Karpas-422 (cell line): ENCODE results near the gene KLHL33. TPM values are rescaled to one million over a fixed set of nuclear protein-coding genes. Genes with fewer than 3 reads are reported as not detected.
"Not testable (repeated sequence)": the region's sequence is repeated elsewhere in the genome, so short reads cannot be mapped to it uniquely, and the experiment has no call there.

Experiments
- DNase-seq: peaks from one replicate; pipeline ENCODE4 v3.0.0-alpha.2; 2015
- H2AFZ ChIP-seq: fragments of 200-600 bp; sonication (generic); 2 replicates; pipeline ENCODE4 v1.6.1; 2014; ENCODE audit warnings: antibody characterized with exemption, low read length, mixed read lengths
- H3K27ac ChIP-seq: fragments of 200-600 bp; sonication (generic); 2 replicates; pipeline ENCODE4 v1.5.1; 2014; ENCODE audit warnings: mild to moderate bottlenecking, low read length, moderate library complexity
- H3K27me3 ChIP-seq: fragments of 200-600 bp; sonication (generic); 2 replicates; pipeline ENCODE4 v1.6.1; 2014; ENCODE audit warnings: low read length, mixed read lengths
- H3K36me3 ChIP-seq: fragments of 200-600 bp; sonication (generic); 2 replicates; pipeline ENCODE4 v1.6.1; 2014; ENCODE audit warnings: low read length, mixed read lengths; ENCODE audit not compliant: insufficient read depth
- H3K4me1 ChIP-seq: fragments of 200-600 bp; sonication (generic); 2 replicates; pipeline ENCODE4 v1.6.1; 2014; ENCODE audit warnings: mild to moderate bottlenecking, low read length, mixed read lengths
- H3K4me2 ChIP-seq: fragments of 200-600 bp; sonication (generic); 2 replicates; pipeline ENCODE4 v1.6.1; 2014; ENCODE audit warnings: low read length, low read depth, mild to moderate bottlenecking; ENCODE audit not compliant: poor library complexity, severe bottlenecking
- H3K4me3 ChIP-seq: fragments of 200-600 bp; sonication (generic); 2 replicates; pipeline ENCODE4 v1.5.1; 2014; ENCODE audit warnings: mild to moderate bottlenecking, antibody characterized with exemption, low read length, mixed read lengths
- H3K79me2 ChIP-seq: fragments of 200-600 bp; sonication (generic); 2 replicates; pipeline ENCODE4 v1.6.1; 2014; ENCODE audit warnings: mild to moderate bottlenecking, low read length, mixed read lengths
- H3K9ac ChIP-seq: fragments of 200-600 bp; sonication (generic); 2 replicates; pipeline ENCODE4 v1.6.0; 2014; ENCODE audit warnings: low read length
- H3K9me2 ChIP-seq: fragments of 200-600 bp; sonication (generic), shearing (Covaris generic); replicated peaks from 2 replicates; pipeline ENCODE4 v1.6.0; 2014; ENCODE audit warnings: mild to moderate bottlenecking, low read length, moderate library complexity; ENCODE audit not compliant: insufficient read depth
- H3K9me3 ChIP-seq: fragments of 300-700, 200-600 bp; sonication (generic); 2 replicates; pipeline ENCODE4 v1.6.1; 2014; ENCODE audit warnings: low read length, mixed read lengths
- H4K20me1 ChIP-seq: fragments of 200-600 bp; sonication (generic); 2 replicates; pipeline ENCODE4 v1.6.1; 2014; ENCODE audit warnings: mild to moderate bottlenecking, antibody characterized with exemption, low read length, low read depth; ENCODE audit not compliant: insufficient read depth
- total RNA-seq: library from RNA; depleted of rRNA; stranded (reverse); fragments of >200 nt; shearing (Covaris generic); gene quantifications from 2 replicates; pipeline ENCODE4 v1.2.3, GENCODE V29; 2014; ENCODE audit warnings: low replicate concordance

The KLHL33 gene
- total RNA-seq, 1 experiment from 2014 or later = not detected

DNA sequence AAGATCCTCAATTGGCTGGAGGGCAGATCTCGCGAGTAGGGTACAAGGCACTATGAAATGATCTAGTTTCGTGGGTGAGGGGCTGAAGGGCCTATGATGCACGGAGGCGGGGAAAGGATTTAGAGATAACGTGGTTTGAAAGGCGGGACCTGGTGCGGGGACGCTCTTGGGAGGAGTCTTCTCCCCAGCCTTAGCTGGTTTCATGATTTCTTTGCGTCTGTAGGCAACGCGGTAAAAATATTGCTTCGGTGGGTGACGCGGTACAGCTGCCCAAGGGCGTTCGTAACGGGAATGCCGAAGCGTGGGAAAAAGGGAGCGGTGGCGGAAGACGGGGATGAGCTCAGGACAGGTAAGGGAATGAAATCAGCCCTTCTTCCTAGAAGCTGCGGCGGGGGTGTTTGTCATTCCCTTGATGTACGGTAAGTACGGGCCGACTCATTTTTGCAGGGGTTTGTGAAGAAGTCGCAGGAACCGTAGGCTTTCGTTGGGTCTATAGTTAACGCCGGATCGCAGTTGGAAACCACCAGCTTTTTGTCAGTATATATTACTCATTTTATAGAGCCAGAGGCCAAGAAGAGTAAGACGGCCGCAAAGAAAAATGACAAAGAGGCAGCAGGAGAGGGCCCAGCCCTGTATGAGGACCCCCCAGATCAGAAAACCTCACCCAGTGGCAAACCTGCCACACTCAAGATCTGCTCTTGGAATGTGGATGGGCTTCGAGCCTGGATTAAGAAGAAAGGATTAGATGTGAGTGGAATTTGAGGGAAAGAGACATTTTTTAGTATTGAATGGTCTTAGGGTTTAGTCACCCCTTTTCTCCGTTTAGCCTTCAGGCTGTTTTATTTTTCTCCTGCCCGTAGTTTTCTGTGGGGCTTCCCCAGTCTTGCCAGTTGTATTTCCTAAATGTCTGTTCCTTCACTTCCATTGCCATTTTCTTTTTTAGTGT lies 19.7 kb upstream of the KLHL33 start:
- Histone ChIP-seq H4K20me1 (peaks cover 7% of the 10 kb centered on the region), H3K9me2 (no peaks in the 10 kb centered on the region), H3K9ac (peak overlapping the region; percentile 83), H3K36me3 (peaks cover 44% of the 10 kb centered on the region), H3K79me2 (peaks cover 78% of the 10 kb centered on the region), H2AFZ (peak overlapping the region; percentile 66; the same call in 1 of the 2 replicates), H3K27me3 (no peaks in the 10 kb centered on the region), H3K9me3 (no peaks in the 10 kb centered on the region), H3K4me3 (peak overlapping the region; percentile 86), H3K27ac (peak overlapping the region; percentile 80), H3K4me1 (peaks cover 53% of the 10 kb centered on the region), H3K4me2 (peak overlapping the region; percentile 81)
- DNase-seq = peak; percentile 97

DNA sequence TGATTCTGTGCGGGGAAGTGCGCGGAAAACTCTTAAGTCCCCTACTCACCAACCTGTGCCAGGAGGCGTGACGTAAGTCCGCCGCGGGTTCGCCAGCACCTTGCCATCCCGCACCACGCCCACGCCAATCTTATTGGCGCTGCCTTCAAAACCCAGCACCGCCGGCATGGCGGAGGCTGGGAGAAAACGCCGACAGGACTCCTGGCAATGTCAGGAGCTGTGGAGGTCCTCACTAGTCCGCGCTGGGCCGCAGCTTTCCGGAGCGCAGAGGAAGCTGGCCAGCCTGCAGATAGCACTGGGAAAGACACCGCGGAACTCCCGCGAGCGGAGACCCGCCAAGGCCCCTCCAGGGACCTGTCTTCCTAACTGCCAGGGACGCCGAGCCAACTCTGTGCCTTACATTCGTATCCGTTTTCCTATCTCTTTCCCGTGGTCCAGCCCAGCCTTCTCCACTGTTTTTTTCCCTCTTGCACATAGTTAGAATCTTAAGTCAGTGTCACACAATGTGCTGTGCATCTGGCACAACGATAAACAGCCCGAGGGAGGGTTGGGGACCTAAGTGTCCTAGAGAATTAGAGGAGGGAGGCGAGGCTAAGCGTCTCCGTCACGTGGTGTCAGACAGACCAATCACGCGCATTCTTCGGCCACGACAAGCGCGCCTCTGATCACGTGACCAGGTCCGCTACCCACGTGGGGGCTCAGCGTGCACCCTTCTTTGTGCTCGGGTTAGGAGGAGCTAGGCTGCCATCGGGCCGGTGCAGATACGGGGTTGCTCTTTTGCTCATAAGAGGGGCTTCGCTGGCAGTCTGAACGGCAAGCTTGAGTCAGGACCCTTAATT lies 18.8 kb upstream of the KLHL33 start, which contains the start of the genes APEX1 and OSGEP:
Gene APEX1 (plus strand): TSS at position 711 of the 839 bp plus-strand sequence. CDS start 420 bp downstream, outside the sequence.
Gene OSGEP (minus strand): TSS at position 297 of the 839 bp plus-strand sequence. CDS start 129 bp downstream, at position 168.
- H3K4me1 ChIP-seq = peaks cover 44% of the 10 kb centered on the region
- H3K36me3 ChIP-seq = peaks cover 47% of the 10 kb centered on the region
- peaks cover 69% of the 10 kb centered on the region for H3K79me2 ChIP-seq

DNA sequence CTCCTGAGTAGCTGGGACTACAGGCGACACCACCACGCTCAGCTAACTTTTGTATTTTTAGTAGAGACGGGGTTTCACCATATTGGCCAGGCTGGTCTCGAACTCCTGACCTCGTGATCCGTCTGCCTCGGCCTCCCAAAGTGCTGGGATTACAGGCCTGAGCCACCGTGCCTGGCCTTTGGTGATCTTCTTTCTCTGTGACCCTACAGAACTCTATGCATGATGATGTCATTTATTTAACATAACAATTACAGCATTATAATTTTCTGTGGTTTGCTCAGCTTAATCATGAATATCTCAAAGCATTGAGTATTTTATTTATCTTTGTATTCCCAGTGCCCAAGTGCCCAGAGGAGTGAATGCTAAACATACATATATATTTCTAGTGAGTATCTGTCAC lies 16.9 kb upstream of the KLHL33 start:
- peaks cover 52% of the 10 kb centered on the region for H3K36me3 ChIP-seq
- H3K9me3 ChIP-seq, H4K20me1 ChIP-seq: not testable (repeated sequence)

More for the DNA sequence above, 18.8 kb upstream of the KLHL33 start, which contains the start of the genes APEX1 and OSGEP:
- Histone ChIP-seq H3K27me3 (no peaks in the 10 kb centered on the region), H2AFZ (peak within 1 kb of the TSS; percentile 82), H3K4me2 (peak within 1 kb of the TSS; percentile 81), H3K9me3 (no peaks in the 10 kb centered on the region), H4K20me1 (no peaks in the 10 kb centered on the region), H3K27ac (peak within 1 kb of the TSS; percentile 80), H3K9me2 (no peaks in the 10 kb centered on the region), H3K9ac (peak within 1 kb of the TSS; percentile 83), H3K4me3 (peak within 1 kb of the TSS; percentile 86)
- peak; percentile 100 for DNase-seq

DNA sequence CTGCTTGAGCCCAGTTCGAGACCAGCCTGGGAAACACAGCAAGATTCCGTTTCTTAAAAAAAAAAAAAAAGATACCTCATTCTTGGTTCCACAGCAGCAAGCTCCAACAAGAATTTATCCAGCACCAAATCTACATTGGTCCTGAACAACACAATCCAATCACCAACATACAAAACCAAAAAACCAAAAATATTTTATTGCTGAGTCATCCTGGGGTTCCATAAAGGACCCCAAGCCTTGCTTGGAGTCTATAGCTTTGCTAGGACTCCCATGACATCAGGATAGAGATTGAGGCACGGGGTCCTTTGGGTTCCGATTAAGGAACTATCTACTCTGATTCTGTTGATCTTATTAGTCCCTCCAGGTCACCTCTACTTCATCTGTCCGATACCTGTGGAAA lies 10.9 kb upstream of the KLHL33 start:
- peaks cover 2% of the 10 kb centered on the region; the same call in 1 of the 2 replicates for H3K79me2 ChIP-seq
- no peaks in the 10 kb centered on the region for H3K27me3 ChIP-seq
- H3K36me3 ChIP-seq = peaks cover 50% of the 10 kb centered on the region
- no peak overlapping the region for H3K27ac ChIP-seq
- 0 out of 2 replicates have a peak, but pooled peaks cover 3% of the 10 kb centered on the region for H4K20me1 ChIP-seq
- H3K9me2 ChIP-seq = no peaks in the 10 kb centered on the region
- H3K4me2 ChIP-seq = no peak overlapping the region
- no peak overlapping the region for H3K4me3 ChIP-seq
- H2AFZ ChIP-seq = no peak overlapping the region
- no peaks in the 10 kb centered on the region for H3K9me3 ChIP-seq
- no peak for DNase-seq
- H3K9ac ChIP-seq = no peak overlapping the region
- no peaks in the 10 kb centered on the region for H3K4me1 ChIP-seq

More for the DNA sequence above, 16.9 kb upstream of the KLHL33 start:
- H3K4me2 ChIP-seq = peak overlapping the region; percentile 81
- H3K4me1 ChIP-seq = peaks cover 26% of the 10 kb centered on the region
- peaks cover 50% of the 10 kb centered on the region for H3K79me2 ChIP-seq
- not testable (repeated sequence) for H3K9ac ChIP-seq, DNase-seq, H3K27me3 ChIP-seq, H3K9me2 ChIP-seq, H3K27ac ChIP-seq, H3K4me3 ChIP-seq, H2AFZ ChIP-seq

DNA sequence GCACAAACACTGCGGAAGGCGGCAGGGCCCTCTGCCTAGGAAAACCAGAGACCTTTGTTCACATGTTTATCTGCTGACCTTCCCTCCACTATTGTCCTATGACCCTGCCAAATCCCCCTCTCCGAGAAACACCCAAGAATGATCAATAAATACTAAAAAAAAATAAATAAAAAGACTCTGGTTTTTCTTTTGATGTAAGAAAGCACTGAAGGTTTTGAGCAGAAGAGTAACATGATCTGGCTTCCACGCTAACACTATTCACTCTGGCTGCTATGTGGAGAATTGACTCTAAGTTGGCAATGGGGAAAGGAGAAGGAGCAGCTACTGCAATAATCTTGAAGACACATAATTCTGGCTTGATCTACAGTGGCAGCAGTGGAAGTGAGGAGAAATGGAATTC lies 7.7 kb upstream of the KLHL33 start:
- H3K27ac ChIP-seq, H3K9ac ChIP-seq, H3K27me3 ChIP-seq, H3K9me3 ChIP-seq, H3K4me2 ChIP-seq, H3K9me2 ChIP-seq, H3K79me2 ChIP-seq, H3K4me3 ChIP-seq, DNase-seq, H3K4me1 ChIP-seq, H4K20me1 ChIP-seq, H2AFZ ChIP-seq: not testable (repeated sequence)
- peaks cover 30% of the 10 kb centered on the region for H3K36me3 ChIP-seq

DNA sequence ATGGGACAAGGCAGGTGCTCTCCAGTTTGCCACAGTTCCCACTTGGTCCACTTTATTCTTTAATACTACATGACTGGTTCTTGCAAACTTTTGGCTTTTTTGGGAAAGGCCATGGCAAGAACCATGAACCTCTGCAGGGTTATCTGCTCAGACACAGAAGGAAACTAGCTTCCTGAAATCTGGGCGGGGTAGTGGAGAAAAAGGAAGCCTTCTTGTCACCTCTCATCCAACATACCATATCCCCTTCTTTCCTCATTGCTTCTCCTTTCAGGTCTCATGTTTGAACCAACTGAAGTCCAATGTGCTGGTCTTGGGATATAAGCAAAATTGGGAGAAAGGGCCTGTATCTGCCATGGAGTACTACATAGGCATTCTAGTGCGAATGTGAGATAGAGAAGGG lies 5.5 kb upstream of the KLHL33 start:
- no peaks in the 10 kb centered on the region for H3K9me3 ChIP-seq
- no peak overlapping the region for H3K27ac ChIP-seq
- no peak overlapping the region for H3K9ac ChIP-seq
- no peaks in the 10 kb centered on the region for H3K79me2 ChIP-seq
- DNase-seq = no peak
- peaks cover 8% of the 10 kb centered on the region for H3K36me3 ChIP-seq
- H3K4me1 ChIP-seq = peaks cover 4% of the 10 kb centered on the region
- 0 out of 2 replicates have a peak, but pooled peaks cover 3% of the 10 kb centered on the region for H4K20me1 ChIP-seq
- H3K27me3 ChIP-seq = no peaks in the 10 kb centered on the region
- H3K4me3 ChIP-seq = no peak overlapping the region
- H3K9me2 ChIP-seq = no peaks in the 10 kb centered on the region
- H2AFZ ChIP-seq = no peak overlapping the region
- no peak overlapping the region for H3K4me2 ChIP-seq

DNA sequence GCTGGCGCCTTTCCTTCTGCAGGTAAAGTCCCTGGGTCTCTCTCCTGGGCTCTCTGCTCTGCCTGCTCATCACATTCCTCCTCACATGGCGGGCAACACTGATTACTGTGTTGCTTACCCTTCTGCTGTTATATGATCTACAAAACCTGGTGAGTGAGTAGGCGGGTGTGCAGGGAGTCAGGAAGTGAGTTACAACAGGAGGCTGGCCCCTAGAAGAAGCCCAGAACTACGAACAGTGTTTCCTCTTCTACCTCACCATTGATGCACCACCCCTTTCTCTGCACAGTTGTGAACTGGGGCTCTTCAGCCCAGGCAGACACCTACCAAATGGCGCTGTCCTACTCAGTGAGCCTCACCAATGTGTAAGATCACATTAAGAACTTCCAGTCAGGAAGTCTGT lies 4.9 kb upstream of the KLHL33 start:
- peaks cover 4% of the 10 kb centered on the region for H3K4me1 ChIP-seq
- no peak overlapping the region for H3K27ac ChIP-seq
- no peak overlapping the region for H3K9ac ChIP-seq
- DNase-seq = no peak
- H3K36me3 ChIP-seq = peaks cover 3% of the 10 kb centered on the region; the same call in 1 of the 2 replicates
- H3K27me3 ChIP-seq = no peaks in the 10 kb centered on the region
- no peak overlapping the region for H2AFZ ChIP-seq
- H3K4me3 ChIP-seq = no peak overlapping the region
- H3K9me2 ChIP-seq = no peaks in the 10 kb centered on the region
- no peaks in the 10 kb centered on the region for H3K79me2 ChIP-seq
- H3K4me2 ChIP-seq = no peak overlapping the region
- H3K9me3 ChIP-seq = no peaks in the 10 kb centered on the region
- H4K20me1 ChIP-seq = 0 out of 2 replicates have a peak, but pooled peaks cover 3% of the 10 kb centered on the region
